GM12892 (cell line): ENCODE measurements around the gene BCDIN3D. TPM values are rescaled to one million over a fixed set of nuclear protein-coding genes. Genes with fewer than 3 reads are reported as not detected.

Experiments
- DNase-seq: peaks from one replicate; pipeline ENCODE4 v3.0.0; 2011; ENCODE audit not compliant: insufficient read length
- FAIRE-seq: peaks from 2 replicates; lab custom pipeline; 2011; peaks lifted over from hg19 to GRCh38; lab: Jason Lieb, UNC
- POLR2A ChIP-seq: IDR thresholded peaks from 2 replicates; pipeline ENCODE4 v1.6.1; 2011; ENCODE audit warnings: low read depth, low read length, control low read depth
- POLR2AphosphoS5 ChIP-seq: IDR thresholded peaks from 2 replicates; pipeline ENCODE4 v1.6.1; 2011; ENCODE audit warnings: low read depth, low read length, control low read depth
- TAF1 ChIP-seq: IDR thresholded peaks from 2 replicates; pipeline ENCODE4 v1.6.1; 2011; ENCODE audit warnings: low read depth, mild to moderate bottlenecking, control low read depth, low read length, borderline replicate concordance
- polyA plus RNA-seq: library from polyadenylated mRNA; unstranded; fragments of >200 nt; gene quantifications from one replicate; pipeline ENCODE4 v1.2.1, GENCODE V29; 2012; ENCODE audit warnings: missing spikeins, inconsistent platforms; ENCODE audit not compliant: missing spikeins

BCDIN3D gene, protein sequence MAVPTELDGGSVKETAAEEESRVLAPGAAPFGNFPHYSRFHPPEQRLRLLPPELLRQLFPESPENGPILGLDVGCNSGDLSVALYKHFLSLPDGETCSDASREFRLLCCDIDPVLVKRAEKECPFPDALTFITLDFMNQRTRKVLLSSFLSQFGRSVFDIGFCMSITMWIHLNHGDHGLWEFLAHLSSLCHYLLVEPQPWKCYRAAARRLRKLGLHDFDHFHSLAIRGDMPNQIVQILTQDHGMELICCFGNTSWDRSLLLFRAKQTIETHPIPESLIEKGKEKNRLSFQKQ
- polyA plus RNA-seq: 3.9 TPM

- FAIRE-seq: peak; percentile 96
- DNase-seq: peak; percentile 65
- TF ChIP-seq POLR2A (peak; percentile 92), TAF1 (peak; percentile 85), POLR2AphosphoS5 (peak; percentile 92)
Observed at GRCh38 chr12:49842519-49843352, at the start of gene BCDIN3D. TSS of gene BCDIN3D (minus strand) at chr12:49843106. CDS start at chr12:49843087, 19 bp downstream.

GRCh38 chr12:49892084-49892731 is 49.3 kb upstream of the BCDIN3D start:
- TF ChIP-seq TAF1 (no peak), POLR2AphosphoS5 (no peak), POLR2A (no peak)
- no peak for FAIRE-seq
- DNase-seq: no peak

GRCh38 chr12:49891476-49891875 is 48.6 kb upstream of the BCDIN3D start:
- no peak for DNase-seq
- TF ChIP-seq POLR2AphosphoS5: no peak
- TF ChIP-seq POLR2A: no peak
- TF ChIP-seq TAF1: no peak
- FAIRE-seq: no peak

GRCh38 chr12:49891012-49891411 is 48.1 kb upstream of the BCDIN3D start:
- no peak for FAIRE-seq
- TF ChIP-seq TAF1 (no peak), POLR2A (no peak), POLR2AphosphoS5 (no peak)
- no peak for DNase-seq

DNA sequence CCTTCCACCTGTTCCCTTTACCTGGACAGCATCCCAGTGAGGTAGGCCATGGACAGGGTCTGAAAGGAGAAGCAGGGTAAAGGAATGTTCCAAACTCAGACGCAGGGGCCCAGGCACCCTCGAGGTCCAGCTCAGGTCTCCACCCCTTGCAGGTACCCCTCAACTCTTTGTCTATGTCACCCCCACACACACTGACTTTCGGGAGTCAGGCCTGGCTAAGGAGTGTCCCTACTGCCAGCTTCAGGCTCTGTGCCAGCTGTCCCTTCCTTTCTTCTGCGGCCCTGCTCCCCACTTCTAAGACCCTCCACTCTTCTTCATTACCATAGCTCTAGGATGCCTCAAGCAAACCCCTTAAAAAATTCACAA is 47.2 kb upstream of the BCDIN3D start:
- DNase-seq: no peak
- TF ChIP-seq TAF1 (no peak), POLR2A (no peak), POLR2AphosphoS5 (no peak)
- FAIRE-seq: no peak

- DNase-seq (no peak), FAIRE-seq (no peak)
- TF ChIP-seq POLR2AphosphoS5 (no peak), TAF1 (no peak)
Observed at GRCh38 chr12:49889361-49890095, 46.6 kb upstream of the BCDIN3D start.

GRCh38 chr12:49888461-49889151 is 45.7 kb upstream of the BCDIN3D start:
- DNase-seq: no peak
- FAIRE-seq: no peak

GRCh38 chr12:49887536-49888401 is 44.9 kb upstream of the BCDIN3D start:
- TF ChIP-seq TAF1: no peak
- TF ChIP-seq POLR2A: no peak
- TF ChIP-seq POLR2AphosphoS5: no peak
- no peak for FAIRE-seq
- no peak for DNase-seq

More at GRCh38 chr12:49888461-49889151, 45.7 kb upstream of the BCDIN3D start:
- TF ChIP-seq POLR2AphosphoS5: no peak
- TF ChIP-seq POLR2A: no peak
- no peak for TF ChIP-seq TAF1

- no peak for FAIRE-seq
- DNase-seq: no peak
- TF ChIP-seq TAF1: no peak
- no peak for TF ChIP-seq POLR2AphosphoS5
- TF ChIP-seq POLR2A: no peak
Observed at GRCh38 chr12:49887091-49887490, 44.2 kb upstream of the BCDIN3D start.
